Ovary (tissue), 3 donors: Measurements from ENCODE around the gene DSCAML1.

Source experiments
- EP300 ChIP-seq: sonication (generic); formaldehyde crosslinking; IDR thresholded peaks from one replicate; pipeline ENCODE4 v1.6.1; 2017; ENCODE audit warnings: antibody characterized with exemption
- TF ChIP-seq, protein P1 (sequence below), 3 donors: fragments of 450-650 bp in 2 of 3; fragments of 200-600 bp in 1 of 3; IDR thresholded peaks; one replicate each; pipeline versions ENCODE4 v1.5.1 to v1.8.0; 2016 to 2022; ENCODE audit warnings: antibody characterized with exemption in 3 of 3, mild to moderate bottlenecking in 1 of 3
- donor health status: DM: no; HTN: no; CAD: no.

- TF ChIP-seq, protein P1, sequence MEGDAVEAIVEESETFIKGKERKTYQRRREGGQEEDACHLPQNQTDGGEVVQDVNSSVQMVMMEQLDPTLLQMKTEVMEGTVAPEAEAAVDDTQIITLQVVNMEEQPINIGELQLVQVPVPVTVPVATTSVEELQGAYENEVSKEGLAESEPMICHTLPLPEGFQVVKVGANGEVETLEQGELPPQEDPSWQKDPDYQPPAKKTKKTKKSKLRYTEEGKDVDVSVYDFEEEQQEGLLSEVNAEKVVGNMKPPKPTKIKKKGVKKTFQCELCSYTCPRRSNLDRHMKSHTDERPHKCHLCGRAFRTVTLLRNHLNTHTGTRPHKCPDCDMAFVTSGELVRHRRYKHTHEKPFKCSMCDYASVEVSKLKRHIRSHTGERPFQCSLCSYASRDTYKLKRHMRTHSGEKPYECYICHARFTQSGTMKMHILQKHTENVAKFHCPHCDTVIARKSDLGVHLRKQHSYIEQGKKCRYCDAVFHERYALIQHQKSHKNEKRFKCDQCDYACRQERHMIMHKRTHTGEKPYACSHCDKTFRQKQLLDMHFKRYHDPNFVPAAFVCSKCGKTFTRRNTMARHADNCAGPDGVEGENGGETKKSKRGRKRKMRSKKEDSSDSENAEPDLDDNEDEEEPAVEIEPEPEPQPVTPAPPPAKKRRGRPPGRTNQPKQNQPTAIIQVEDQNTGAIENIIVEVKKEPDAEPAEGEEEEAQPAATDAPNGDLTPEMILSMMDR (IDR thresholded peaks at IDR 0.05) = no peak
- no peak for TF ChIP-seq EP300
Observed at GRCh38 chr11:117826190-117826570, 29.2 kb upstream of the DSCAML1 start.
